ENCODE results near the gene SMCO4. TPM values are rescaled to one million over a fixed set of nuclear protein-coding genes. Genes with fewer than 3 reads are reported as not detected.

The SMCO4 gene
- total and polyA plus RNA-seq, 2 of the 8 experiments (the other 6 are each of a cell fraction or from before 2014, with no cell fraction given): 33.2 to 53.9 TPM

- H3K14ac ChIP-seq (ENCODE audit: insufficient read length): no peak overlapping the region
- H3K27me3 ChIP-seq (replicated peaks in 1 of 4; ENCODE audit: control insufficient read depth in 3 of 4, extremely low read depth in 1 of 4, insufficient read depth in 3 of 4, low read length in 3 of 4): no peaks in the 10 kb centered on the region
- no peak overlapping the region for H2BK12ac ChIP-seq (ENCODE audit: low read depth, low read length)
- H3K23ac ChIP-seq (ENCODE audit: insufficient read length): no peak overlapping the region
- H2BK15ac ChIP-seq (ENCODE audit: low read length): no peak overlapping the region
- CTCF ChIA-PET (ENCODE audit: partially characterized antibody): no interaction called here
- peaks cover 7% of the 10 kb centered on the region; the same call in 1 of the 2 replicates for H3K79me1 ChIP-seq (ENCODE audit: low read depth, low read length)
- H3K56ac ChIP-seq (replicated peaks; ENCODE audit: insufficient read length, low read depth, low read length): no peak overlapping the region
- H3K4me1 ChIP-seq (replicated peaks in 1 of 4; ENCODE audit: control insufficient read depth in 3 of 4, insufficient read depth in 4 of 4, low read length in 3 of 4): no peaks in the 10 kb centered on the region
- no peak overlapping the region for H3K4me2 ChIP-seq (ENCODE audit: insufficient read depth in 1 of 2, low read depth in 2 of 2, low read length in 2 of 2)
- H3K9me3 ChIP-seq (ENCODE audit: insufficient read depth in 2 of 2, low read depth in 1 of 2, low read length in 1 of 2): peaks cover 0 to 6% of the 10 kb centered on the region in 2 experiments; a peak in 1 of 4 replicates
- H3K36me3 ChIP-seq (ENCODE audit: control insufficient read depth in 2 of 4, insufficient read depth in 4 of 4, low read length in 3 of 4): 0 out of 8 replicates have a peak, but pooled peaks cover 0 to 2% (median 0%) of the 10 kb centered on the region in 4 experiments
- no peak overlapping the region for H2AK5ac ChIP-seq (ENCODE audit: low read depth, low read length)
- H3K4ac ChIP-seq (replicated peaks; ENCODE audit: insufficient read length, low read depth, low read length): no peak overlapping the region
- no peak overlapping the region for H2BK120ac ChIP-seq (replicated peaks; ENCODE audit: low read depth, low read length)
- no peaks in the 10 kb centered on the region for H3K23me2 ChIP-seq (ENCODE audit: low read depth, low read length)
- POLR2A ChIA-PET (ENCODE audit: partially characterized antibody): no interaction called here
- H4K20me1 ChIP-seq (replicated peaks in 1 of 2; ENCODE audit: control insufficient read depth in 1 of 2, insufficient read depth in 2 of 2, low read length in 2 of 2): peaks cover 0 to 2% of the 10 kb centered on the region in 2 experiments
- no peak overlapping the region for H4K91ac ChIP-seq (replicated peaks; ENCODE audit: insufficient read length, low read length)
- H3K79me2 ChIP-seq (ENCODE audit: control insufficient read depth in 1 of 2, insufficient read depth in 2 of 2, low read length in 2 of 2): peaks cover 0 to 13% of the 10 kb centered on the region in 2 experiments; a peak in 1 of 4 replicates
- H4K5ac ChIP-seq (ENCODE audit: insufficient read length, low read depth, low read length): no peak overlapping the region
- H3K4me3 ChIP-seq (ENCODE audit: extremely low read depth in 1 of 4, insufficient read depth in 2 of 4, low read depth in 3 of 4, low read length in 4 of 4): no peak overlapping the region
- WGBS, 2 experiments (ENCODE audit: extremely low coverage in 1 of 2, insufficient coverage in 1 of 2, insufficient read length in 1 of 2, insufficient replicate concordance in 2 of 2, low coverage in 1 of 2, low lambda C conversion rate in 2 of 2, missing lambda C conversion rate in 1 of 2): 85% methylated on average over 1 of the region's 1 CpG; no CpG with 5 or more reads in 1 of the 2 experiments
- FAIRE-seq (no peak), DNase-seq (ENCODE audit: low read depth in 1 of 2, low spot score in 2 of 2) (no peak)
- H4K8ac ChIP-seq (ENCODE audit: extremely low read depth, insufficient read depth, low read length): no peak overlapping the region
- H2BK20ac ChIP-seq (ENCODE audit: low read length): no peak overlapping the region
- TF ChIP-seq NRF1 (IDR thresholded peaks at IDR 0.05; ENCODE audit: low read depth, low read length): no peak
- no peak for TF ChIP-seq GABPA (IDR thresholded peaks at IDR 0.05; ENCODE audit: borderline replicate concordance, insufficient read depth, low read length)
- TF ChIP-seq RFX5 (IDR thresholded peaks at IDR 0.05; ENCODE audit: borderline replicate concordance, low read depth, low read length): no peak
- no peak for TF ChIP-seq TEAD4 (IDR thresholded peaks at IDR 0.05; ENCODE audit: low read depth, low read length)
- TF ChIP-seq POLR2A (IDR thresholded peaks at IDR 0.05; ENCODE audit: control extremely low read depth in 1 of 2, low read depth in 2 of 2, low read length in 2 of 2): no peak
- no peak overlapping the region for H3K9ac ChIP-seq (replicated peaks in 1 of 4; ENCODE audit: extremely low read depth in 1 of 4, low read depth in 3 of 4, low read length in 3 of 4)
- no peak overlapping the region for H2BK5ac ChIP-seq (ENCODE audit: low read depth, low read length)
- H3K27ac ChIP-seq (ENCODE audit: low read depth, low read length): no peak overlapping the region
- no peak overlapping the region for H3K18ac ChIP-seq (ENCODE audit: extremely low read depth, low read length)
- H2AFZ ChIP-seq (ENCODE audit: low read length): no peak overlapping the region
These were observed 35.7 kb downstream of the SMCO4 start for GRCh38 chr11:93507517-93507916.
